WTC11 (cell line): ENCODE measurements around the gene UHMK1. TPM values are rescaled to one million over a fixed set of nuclear protein-coding genes. Genes with fewer than 3 reads are reported as not detected.

Experiments used
- CREB1 ChIP-seq: sonication (generic); formaldehyde crosslinking; IDR thresholded peaks from 2 replicates; pipeline ENCODE4 v1.8.0; 2023; ENCODE audit warnings: mild to moderate bottlenecking, missing genetic modification reagents
- CREM ChIP-seq: sonication (generic); formaldehyde crosslinking; IDR thresholded peaks from 2 replicates; pipeline ENCODE4 v1.8.1; 2022; ENCODE audit warnings: mild to moderate bottlenecking, missing genetic modification reagents, moderate library complexity
- ELF4 ChIP-seq: sonication (generic); formaldehyde crosslinking; IDR thresholded peaks from 2 replicates; pipeline ENCODE4 v1.8.1; 2022; ENCODE audit warnings: low read depth, mild to moderate bottlenecking, moderate library complexity, missing genetic modification reagents
- ETV6 ChIP-seq: sonication (generic); formaldehyde crosslinking; IDR thresholded peaks from 2 replicates; pipeline ENCODE4 v1.8.1; 2022; ENCODE audit warnings: mild to moderate bottlenecking, missing genetic modification reagents
- IRF2 ChIP-seq: sonication (generic); formaldehyde crosslinking; IDR thresholded peaks from 2 replicates; pipeline ENCODE4 v1.8.0; 2022; ENCODE audit warnings: low read depth, missing genetic modification reagents, borderline replicate concordance
- JAZF1 ChIP-seq: fragments of 250-450 bp; sonication (Bioruptor Pico); IDR thresholded peaks from 2 replicates; pipeline ENCODE4 v1.9.0; 2021; ENCODE audit warnings: moderate library complexity, mild to moderate bottlenecking, inconsistent platforms
- SOX15 ChIP-seq: fragments of 250-450 bp; sonication (Bioruptor Pico); IDR thresholded peaks from 2 replicates; pipeline ENCODE4 v1.9.0; 2021; ENCODE audit warnings: mild to moderate bottlenecking
- ZNF138 ChIP-seq: sonication (generic); formaldehyde crosslinking; conservative IDR thresholded peaks from 2 replicates; pipeline ENCODE4 v1.8.1; 2022; ENCODE audit warnings: mild to moderate bottlenecking, moderate library complexity, missing genetic modification reagents
- ZNF317 ChIP-seq: sonication (generic); formaldehyde crosslinking; IDR thresholded peaks from 2 replicates; pipeline ENCODE4 v1.8.1; 2023; ENCODE audit warnings: low read depth, mild to moderate bottlenecking, moderate library complexity, missing genetic modification reagents, borderline replicate concordance
- ZNF396 ChIP-seq: fragments of 250-450 bp; sonication (Bioruptor Pico); IDR thresholded peaks from 2 replicates; pipeline ENCODE4 v1.8.0; 2021; ENCODE audit warnings: mild to moderate bottlenecking, moderate library complexity, borderline replicate concordance
- ZNF423 ChIP-seq: fragments of 250-450 bp; sonication (Bioruptor Pico); IDR thresholded peaks from 2 replicates; pipeline ENCODE4 v2.1.2; 2022; ENCODE audit warnings: mild to moderate bottlenecking, moderate library complexity
- ZNF532 ChIP-seq: fragments of 250-450 bp; sonication (Bioruptor Pico); IDR thresholded peaks from 2 replicates; pipeline ENCODE4 v1.9.0; 2021; ENCODE audit warnings: mild to moderate bottlenecking, borderline replicate concordance
- total RNA-seq: library from RNA; stranded (reverse); gene quantifications from 3 replicates; pipeline ENCODE4 v1.2.3, GENCODE V29; 2021
- TF ChIP-seq, protein P1 (sequence below): sonication (generic); formaldehyde crosslinking; IDR thresholded peaks from 2 replicates; pipeline ENCODE4 v1.8.1; 2022; ENCODE audit warnings: mild to moderate bottlenecking, moderate library complexity, missing genetic modification reagents
- TF ChIP-seq, protein P2 (sequence below): sonication (generic); formaldehyde crosslinking; IDR thresholded peaks from 2 replicates; pipeline ENCODE4 v1.8.1; 2023; ENCODE audit warnings: mild to moderate bottlenecking, missing genetic modification reagents
- TF ChIP-seq, protein P3 (sequence below): sonication (generic); formaldehyde crosslinking; conservative IDR thresholded peaks from 2 replicates; pipeline ENCODE4 v1.8.1; 2022; ENCODE audit warnings: mild to moderate bottlenecking, missing genetic modification reagents
- TF ChIP-seq, protein P4 (sequence below): sonication (generic); formaldehyde crosslinking; IDR thresholded peaks from 2 replicates; pipeline ENCODE4 v1.8.1; 2023; ENCODE audit warnings: mild to moderate bottlenecking, moderate library complexity, missing genetic modification reagents
- TF ChIP-seq, protein P5 (sequence below): sonication (generic); formaldehyde crosslinking; IDR thresholded peaks from 2 replicates; pipeline ENCODE4 v1.8.0; 2023; ENCODE audit warnings: missing genetic modification reagents
- TF ChIP-seq, protein P6 (sequence below): sonication (generic); formaldehyde crosslinking; IDR thresholded peaks from 2 replicates; pipeline ENCODE4 v1.8.1; 2022; ENCODE audit warnings: mild to moderate bottlenecking, missing genetic modification reagents, moderate library complexity, borderline replicate concordance
- TF ChIP-seq, protein P7 (sequence below): fragments of 250-450 bp; sonication (Bioruptor Pico); IDR thresholded peaks from 2 replicates; pipeline ENCODE4 v1.9.0; 2021; ENCODE audit warnings: moderate library complexity, mild to moderate bottlenecking, inconsistent platforms, borderline replicate concordance
- TF ChIP-seq, protein P8 (sequence below): sonication (generic); formaldehyde crosslinking; IDR thresholded peaks from 2 replicates; pipeline ENCODE4 v1.8.0; 2022; ENCODE audit warnings: mild to moderate bottlenecking, missing genetic modification reagents
- TF ChIP-seq, protein P9 (sequence below): sonication (generic); formaldehyde crosslinking; IDR thresholded peaks from 2 replicates; pipeline ENCODE4 v1.8.0; 2023; ENCODE audit warnings: mild to moderate bottlenecking, missing genetic modification reagents

The UHMK1 gene
- total RNA-seq, 1 experiment from 2014 or later, result 20.0 TPM

DNA sequence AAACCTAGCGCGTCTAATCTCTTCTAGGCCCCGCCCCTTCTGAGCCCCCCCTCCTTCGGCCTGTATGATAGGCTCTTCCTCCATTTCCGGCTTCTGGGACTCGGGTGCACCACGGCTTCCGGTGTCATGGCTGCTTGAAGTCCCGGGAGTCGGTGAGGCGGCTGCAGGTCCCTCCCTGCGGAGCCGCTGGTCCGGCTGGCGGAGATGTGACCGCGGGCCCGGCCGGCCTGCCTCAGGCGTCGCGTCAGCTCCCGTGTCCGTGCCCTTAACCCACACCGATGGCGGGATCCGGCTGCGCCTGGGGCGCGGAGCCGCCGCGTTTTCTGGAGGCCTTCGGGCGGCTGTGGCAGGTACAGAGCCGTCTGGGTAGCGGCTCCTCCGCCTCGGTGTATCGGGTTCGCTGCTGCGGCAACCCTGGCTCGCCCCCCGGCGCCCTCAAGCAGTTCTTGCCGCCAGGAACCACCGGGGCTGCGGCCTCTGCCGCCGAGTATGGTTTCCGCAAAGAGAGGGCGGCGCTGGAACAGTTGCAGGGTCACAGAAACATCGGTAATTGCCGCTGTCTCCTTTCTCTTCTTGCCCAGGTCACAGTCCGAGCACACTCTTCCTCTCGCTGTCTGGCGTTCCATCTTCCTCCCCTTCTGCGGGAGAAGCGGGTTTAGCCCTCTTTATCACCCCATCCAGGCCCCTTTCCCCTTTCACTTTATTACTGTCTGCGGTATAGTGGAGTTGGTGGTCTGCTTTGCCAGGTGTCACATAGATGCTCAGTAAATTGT lies at the start of gene UHMK1 (continued):
- TF ChIP-seq, protein P1, sequence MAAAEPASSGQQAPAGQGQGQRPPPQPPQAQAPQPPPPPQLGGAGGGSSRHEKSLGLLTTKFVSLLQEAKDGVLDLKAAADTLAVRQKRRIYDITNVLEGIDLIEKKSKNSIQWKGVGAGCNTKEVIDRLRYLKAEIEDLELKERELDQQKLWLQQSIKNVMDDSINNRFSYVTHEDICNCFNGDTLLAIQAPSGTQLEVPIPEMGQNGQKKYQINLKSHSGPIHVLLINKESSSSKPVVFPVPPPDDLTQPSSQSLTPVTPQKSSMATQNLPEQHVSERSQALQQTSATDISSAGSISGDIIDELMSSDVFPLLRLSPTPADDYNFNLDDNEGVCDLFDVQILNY, result 0 out of 2 replicates have a peak, but pooled peaks have one; percentile 30
- TF ChIP-seq, protein P2, sequence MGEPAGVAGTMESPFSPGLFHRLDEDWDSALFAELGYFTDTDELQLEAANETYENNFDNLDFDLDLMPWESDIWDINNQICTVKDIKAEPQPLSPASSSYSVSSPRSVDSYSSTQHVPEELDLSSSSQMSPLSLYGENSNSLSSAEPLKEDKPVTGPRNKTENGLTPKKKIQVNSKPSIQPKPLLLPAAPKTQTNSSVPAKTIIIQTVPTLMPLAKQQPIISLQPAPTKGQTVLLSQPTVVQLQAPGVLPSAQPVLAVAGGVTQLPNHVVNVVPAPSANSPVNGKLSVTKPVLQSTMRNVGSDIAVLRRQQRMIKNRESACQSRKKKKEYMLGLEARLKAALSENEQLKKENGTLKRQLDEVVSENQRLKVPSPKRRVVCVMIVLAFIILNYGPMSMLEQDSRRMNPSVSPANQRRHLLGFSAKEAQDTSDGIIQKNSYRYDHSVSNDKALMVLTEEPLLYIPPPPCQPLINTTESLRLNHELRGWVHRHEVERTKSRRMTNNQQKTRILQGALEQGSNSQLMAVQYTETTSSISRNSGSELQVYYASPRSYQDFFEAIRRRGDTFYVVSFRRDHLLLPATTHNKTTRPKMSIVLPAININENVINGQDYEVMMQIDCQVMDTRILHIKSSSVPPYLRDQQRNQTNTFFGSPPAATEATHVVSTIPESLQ (CRISPR knock-in tag), result no peak
- TF ChIP-seq, protein P3, sequence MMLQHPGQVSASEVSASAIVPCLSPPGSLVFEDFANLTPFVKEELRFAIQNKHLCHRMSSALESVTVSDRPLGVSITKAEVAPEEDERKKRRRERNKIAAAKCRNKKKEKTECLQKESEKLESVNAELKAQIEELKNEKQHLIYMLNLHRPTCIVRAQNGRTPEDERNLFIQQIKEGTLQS (CRISPR knock-in tag), result no peak
- TF ChIP-seq ZNF396 (CRISPR knock-in tag) (no peak), ZNF317 (CRISPR knock-in tag) (no peak), CREB1 (CRISPR knock-in tag) (no peak), ZNF423 (CRISPR knock-in tag) (no peak), ELF4 (CRISPR knock-in tag) (no peak), JAZF1 (CRISPR knock-in tag) (no peak), IRF2 (no peak), ZNF532 (CRISPR knock-in tag) (no peak), CREM (CRISPR knock-in tag) (no peak), SOX15 (CRISPR knock-in tag) (no peak), ETV6 (0 out of 2 replicates have a peak, but pooled peaks have one; percentile 24), ZNF138 (no peak)
- TF ChIP-seq, protein P4, sequence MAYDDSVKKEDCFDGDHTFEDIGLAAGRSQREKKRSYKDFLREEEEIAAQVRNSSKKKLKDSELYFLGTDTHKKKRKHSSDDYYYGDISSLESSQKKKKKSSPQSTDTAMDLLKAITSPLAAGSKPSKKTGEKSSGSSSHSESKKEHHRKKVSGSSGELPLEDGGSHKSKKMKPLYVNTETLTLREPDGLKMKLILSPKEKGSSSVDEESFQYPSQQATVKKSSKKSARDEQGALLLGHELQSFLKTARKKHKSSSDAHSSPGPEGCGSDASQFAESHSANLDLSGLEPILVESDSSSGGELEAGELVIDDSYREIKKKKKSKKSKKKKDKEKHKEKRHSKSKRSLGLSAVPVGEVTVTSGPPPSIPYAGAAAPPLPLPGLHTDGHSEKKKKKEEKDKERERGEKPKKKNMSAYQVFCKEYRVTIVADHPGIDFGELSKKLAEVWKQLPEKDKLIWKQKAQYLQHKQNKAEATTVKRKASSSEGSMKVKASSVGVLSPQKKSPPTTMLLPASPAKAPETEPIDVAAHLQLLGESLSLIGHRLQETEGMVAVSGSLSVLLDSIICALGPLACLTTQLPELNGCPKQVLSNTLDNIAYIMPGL (CRISPR knock-in tag), result peak; percentile 54; the same call in 1 of the 2 replicates
- TF ChIP-seq, protein P5, sequence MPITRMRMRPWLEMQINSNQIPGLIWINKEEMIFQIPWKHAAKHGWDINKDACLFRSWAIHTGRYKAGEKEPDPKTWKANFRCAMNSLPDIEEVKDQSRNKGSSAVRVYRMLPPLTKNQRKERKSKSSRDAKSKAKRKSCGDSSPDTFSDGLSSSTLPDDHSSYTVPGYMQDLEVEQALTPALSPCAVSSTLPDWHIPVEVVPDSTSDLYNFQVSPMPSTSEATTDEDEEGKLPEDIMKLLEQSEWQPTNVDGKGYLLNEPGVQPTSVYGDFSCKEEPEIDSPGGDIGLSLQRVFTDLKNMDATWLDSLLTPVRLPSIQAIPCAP, result no peak
- TF ChIP-seq, protein P6, sequence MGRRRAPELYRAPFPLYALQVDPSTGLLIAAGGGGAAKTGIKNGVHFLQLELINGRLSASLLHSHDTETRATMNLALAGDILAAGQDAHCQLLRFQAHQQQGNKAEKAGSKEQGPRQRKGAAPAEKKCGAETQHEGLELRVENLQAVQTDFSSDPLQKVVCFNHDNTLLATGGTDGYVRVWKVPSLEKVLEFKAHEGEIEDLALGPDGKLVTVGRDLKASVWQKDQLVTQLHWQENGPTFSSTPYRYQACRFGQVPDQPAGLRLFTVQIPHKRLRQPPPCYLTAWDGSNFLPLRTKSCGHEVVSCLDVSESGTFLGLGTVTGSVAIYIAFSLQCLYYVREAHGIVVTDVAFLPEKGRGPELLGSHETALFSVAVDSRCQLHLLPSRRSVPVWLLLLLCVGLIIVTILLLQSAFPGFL, result no peak
- TF ChIP-seq, protein P7, sequence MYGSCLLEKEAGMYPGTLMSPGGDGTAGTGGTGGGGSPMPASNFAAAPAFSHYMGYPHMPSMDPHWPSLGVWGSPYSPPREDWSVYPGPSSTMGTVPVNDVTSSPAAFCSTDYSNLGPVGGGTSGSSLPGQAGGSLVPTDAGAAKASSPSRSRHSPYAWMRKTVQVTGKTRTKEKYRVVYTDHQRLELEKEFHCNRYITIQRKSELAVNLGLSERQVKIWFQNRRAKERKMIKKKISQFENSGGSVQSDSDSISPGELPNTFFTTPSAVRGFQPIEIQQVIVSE, result no peak
- TF ChIP-seq, protein P8, sequence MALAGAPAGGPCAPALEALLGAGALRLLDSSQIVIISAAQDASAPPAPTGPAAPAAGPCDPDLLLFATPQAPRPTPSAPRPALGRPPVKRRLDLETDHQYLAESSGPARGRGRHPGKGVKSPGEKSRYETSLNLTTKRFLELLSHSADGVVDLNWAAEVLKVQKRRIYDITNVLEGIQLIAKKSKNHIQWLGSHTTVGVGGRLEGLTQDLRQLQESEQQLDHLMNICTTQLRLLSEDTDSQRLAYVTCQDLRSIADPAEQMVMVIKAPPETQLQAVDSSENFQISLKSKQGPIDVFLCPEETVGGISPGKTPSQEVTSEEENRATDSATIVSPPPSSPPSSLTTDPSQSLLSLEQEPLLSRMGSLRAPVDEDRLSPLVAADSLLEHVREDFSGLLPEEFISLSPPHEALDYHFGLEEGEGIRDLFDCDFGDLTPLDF (CRISPR knock-in tag), result no peak
- TF ChIP-seq, protein P9, sequence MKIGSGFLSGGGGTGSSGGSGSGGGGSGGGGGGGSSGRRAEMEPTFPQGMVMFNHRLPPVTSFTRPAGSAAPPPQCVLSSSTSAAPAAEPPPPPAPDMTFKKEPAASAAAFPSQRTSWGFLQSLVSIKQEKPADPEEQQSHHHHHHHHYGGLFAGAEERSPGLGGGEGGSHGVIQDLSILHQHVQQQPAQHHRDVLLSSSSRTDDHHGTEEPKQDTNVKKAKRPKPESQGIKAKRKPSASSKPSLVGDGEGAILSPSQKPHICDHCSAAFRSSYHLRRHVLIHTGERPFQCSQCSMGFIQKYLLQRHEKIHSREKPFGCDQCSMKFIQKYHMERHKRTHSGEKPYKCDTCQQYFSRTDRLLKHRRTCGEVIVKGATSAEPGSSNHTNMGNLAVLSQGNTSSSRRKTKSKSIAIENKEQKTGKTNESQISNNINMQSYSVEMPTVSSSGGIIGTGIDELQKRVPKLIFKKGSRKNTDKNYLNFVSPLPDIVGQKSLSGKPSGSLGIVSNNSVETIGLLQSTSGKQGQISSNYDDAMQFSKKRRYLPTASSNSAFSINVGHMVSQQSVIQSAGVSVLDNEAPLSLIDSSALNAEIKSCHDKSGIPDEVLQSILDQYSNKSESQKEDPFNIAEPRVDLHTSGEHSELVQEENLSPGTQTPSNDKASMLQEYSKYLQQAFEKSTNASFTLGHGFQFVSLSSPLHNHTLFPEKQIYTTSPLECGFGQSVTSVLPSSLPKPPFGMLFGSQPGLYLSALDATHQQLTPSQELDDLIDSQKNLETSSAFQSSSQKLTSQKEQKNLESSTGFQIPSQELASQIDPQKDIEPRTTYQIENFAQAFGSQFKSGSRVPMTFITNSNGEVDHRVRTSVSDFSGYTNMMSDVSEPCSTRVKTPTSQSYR (CRISPR knock-in tag), result no peak
